PC-3 (cell line): ENCODE data around the gene ZNRF2. TPM values are rescaled to one million over a fixed set of nuclear protein-coding genes. Genes with fewer than 3 reads are reported as not detected.

Experiments used
- ATAC-seq: fragments of 200-7000 bp; cut with Tn5 transposase; 2 replicates; pipeline ENCODE4 v1.9.1; 2020; ENCODE audit warnings: mild to moderate bottlenecking, moderate library complexity
- BruUV-seq: library from RNA; stranded (reverse); fragments of 400-500 nt; replicated peaks from 2 replicates; lab custom pipeline; 2021; lab: Mats Ljungman, UMichigan
- CTCF ChIA-PET: fragments of 300-600 bp; sonication (Branson Sonifier 250); formaldehyde crosslinking; loops from one replicate; lab custom pipeline; 2022; ENCODE audit warnings: antibody characterized with exemption; lab: Charles Lee
- POLR2A ChIA-PET: fragments of 300-600 bp; sonication (Branson Sonifier 250); formaldehyde crosslinking; loops from one replicate; lab custom pipeline; 2022; ENCODE audit warnings: antibody characterized with exemption; ENCODE audit not compliant: unreplicated experiment; lab: Charles Lee
- DNase-seq: peaks from one replicate; pipeline ENCODE4 v3.0.0-alpha.2; 2015
- H2AFZ ChIP-seq: fragments of 300-600 bp; sonication (generic); 2 replicates; pipeline ENCODE4 v1.6.0; 2016; ENCODE audit warnings: antibody characterized with exemption, low read length
- H3F3A ChIP-seq: fragments of 300-600 bp; sonication (generic); one replicate; pipeline ENCODE4 v1.6.0; 2017; ENCODE audit warnings: antibody characterized with exemption, low read length, control low read depth, mild to moderate bottlenecking; ENCODE audit not compliant: unreplicated experiment
- H3K27ac ChIP-seq: fragments of 300-600 bp; sonication (generic); 2 replicates; pipeline ENCODE4 v1.5.1; 2016; ENCODE audit warnings: mild to moderate bottlenecking, low read length
- H3K27me3 ChIP-seq: fragments of 300-600 bp; sonication (generic); 2 replicates; pipeline ENCODE4 v1.6.1; 2016; ENCODE audit warnings: low read length, mixed read lengths
- H3K36me3 ChIP-seq: fragments of 300-600 bp; sonication (generic); 2 replicates; pipeline ENCODE4 v1.6.1; 2016; ENCODE audit warnings: low read depth, mixed run types, low read length, mixed read lengths
- H3K4me1 ChIP-seq: fragments of 300-600 bp; sonication (generic); 2 replicates; pipeline ENCODE4 v1.5.1; 2016; ENCODE audit warnings: low read length; ENCODE audit not compliant: insufficient read depth
- H3K4me2 ChIP-seq: fragments of 300-600 bp; sonication (generic); 2 replicates; pipeline ENCODE4 v1.6.0; 2016; ENCODE audit warnings: low read length
- H3K4me3 ChIP-seq: fragments of 300-600 bp; sonication (generic); 2 replicates; pipeline ENCODE4 v1.5.1; 2016; ENCODE audit warnings: mild to moderate bottlenecking, low read length, mixed read lengths
- H3K79me2 ChIP-seq: fragments of 300-600 bp; sonication (generic); 2 replicates; pipeline ENCODE4 v1.6.1; 2017; ENCODE audit warnings: low read length, mixed read lengths
- H3K9ac ChIP-seq: fragments of 300-600 bp; sonication (generic); 2 replicates; pipeline ENCODE4 v1.6.0; 2016; ENCODE audit warnings: mild to moderate bottlenecking, low read length
- H3K9me2 ChIP-seq: fragments of 300-600 bp; sonication (generic); replicated peaks from 2 replicates; pipeline ENCODE4 v1.6.1; 2016; ENCODE audit warnings: mixed run types, low read length, mixed read lengths
- H3K9me3 ChIP-seq: fragments of 300-600 bp; sonication (generic); 2 replicates; pipeline ENCODE4 v1.6.1; 2016; ENCODE audit warnings: low read length, mixed read lengths
- H4K20me1 ChIP-seq: fragments of 300-600 bp; sonication (generic); 2 replicates; pipeline ENCODE4 v1.6.1; 2016; ENCODE audit warnings: low read length, mixed read lengths
- EZH2 ChIP-seq: fragments of 300-600 bp; sonication (generic); IDR thresholded peaks from one replicate; pipeline ENCODE4 v1.6.1; 2017; ENCODE audit warnings: antibody characterized with exemption, mild to moderate bottlenecking, low read length; ENCODE audit not compliant: unreplicated experiment
- EZH2phosphoT487 ChIP-seq: fragments of 300-600 bp; sonication (generic); IDR thresholded peaks from 2 replicates; pipeline ENCODE4 v1.6.1; 2018; ENCODE audit warnings: mild to moderate bottlenecking, antibody characterized with exemption, low read length, borderline replicate concordance
- intact Hi-C: fragments of 100-400 bp; cut with micrococcal nuclease; formaldehyde crosslinking; loops from 2 replicates; pipeline ENCODE4 v1.9.0; 2023
- total RNA-seq: library from RNA; depleted of rRNA; stranded (reverse); fragments of >200 nt; gene quantifications from 2 replicates; pipeline ENCODE4 v1.2.3, GENCODE V29; 2014
- TF ChIP-seq, protein P1 (sequence below): fragments of 300-600 bp; sonication (generic); conservative IDR thresholded peaks from 2 replicates; pipeline ENCODE4 v1.5.1; 2017; ENCODE audit warnings: antibody characterized with exemption, low read depth, mild to moderate bottlenecking, low read length

Gene ZNRF2
- total RNA-seq, 1 experiment from 2014 or later, result 13.1 TPM

GRCh38 chr7:30347226-30348082 lies 63.1 kb downstream of the ZNRF2 start:
- intact Hi-C loops, result loop anchor here (1.0 to 2.0 kb wide), 3 partner anchors 17 to 63 kb away; partner anchors contain the start of gene ZNRF2
- H3K27ac ChIP-seq, result peak overlapping the region; percentile 81
- POLR2A ChIA-PET, result no interaction called here

DNA sequence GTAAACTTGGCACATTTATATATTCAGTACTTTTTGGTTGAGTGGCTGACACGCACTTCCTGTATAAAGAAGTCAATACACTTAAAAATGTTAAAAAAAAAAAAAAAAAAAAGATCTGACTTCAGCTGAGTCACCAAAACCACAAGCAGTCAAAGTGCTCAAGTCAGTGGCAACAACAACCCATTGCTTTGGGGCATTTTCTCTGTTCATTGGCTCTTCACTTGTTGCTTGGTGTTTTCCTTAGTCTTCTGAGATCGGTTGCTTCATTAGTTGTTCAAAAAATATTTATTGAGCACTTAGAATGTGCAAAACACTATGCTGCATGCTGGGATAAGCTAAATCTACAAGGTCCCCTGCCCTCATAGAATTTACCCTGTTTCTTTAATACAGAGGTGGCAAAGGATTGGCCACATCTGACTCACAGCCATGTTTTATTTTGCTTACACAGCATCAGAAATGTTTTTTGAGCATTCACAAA lies 63.7 kb downstream of the ZNRF2 start:
- BruUV-seq, result no TSS peak
- intact Hi-C loops, result loop anchor here (1.0 to 2.0 kb wide), 3 partner anchors 17 to 64 kb away; partner anchors contain the start of gene ZNRF2
- H3K4me3 ChIP-seq, result peak overlapping the region; percentile 54
- H3K79me2 ChIP-seq, result peaks cover 57% of the 10 kb centered on the region
- no peaks in the 10 kb centered on the region for H4K20me1 ChIP-seq
- peaks cover 37% of the 10 kb centered on the region for H3K4me1 ChIP-seq
- H3K27me3 ChIP-seq, result no peaks in the 10 kb centered on the region
- DNase-seq, result peak; percentile 80
- peak overlapping the region; percentile 81 for H3K27ac ChIP-seq
- CTCF ChIA-PET, result no interaction called here
- ATAC-seq, result peak; percentile 85
- peak overlapping the region; percentile 13; the same call in 1 of the 2 replicates for H2AFZ ChIP-seq
- H3K9me2 ChIP-seq, result no peaks in the 10 kb centered on the region
- H3K9me3 ChIP-seq, result no peaks in the 10 kb centered on the region
- TF ChIP-seq, protein P1, sequence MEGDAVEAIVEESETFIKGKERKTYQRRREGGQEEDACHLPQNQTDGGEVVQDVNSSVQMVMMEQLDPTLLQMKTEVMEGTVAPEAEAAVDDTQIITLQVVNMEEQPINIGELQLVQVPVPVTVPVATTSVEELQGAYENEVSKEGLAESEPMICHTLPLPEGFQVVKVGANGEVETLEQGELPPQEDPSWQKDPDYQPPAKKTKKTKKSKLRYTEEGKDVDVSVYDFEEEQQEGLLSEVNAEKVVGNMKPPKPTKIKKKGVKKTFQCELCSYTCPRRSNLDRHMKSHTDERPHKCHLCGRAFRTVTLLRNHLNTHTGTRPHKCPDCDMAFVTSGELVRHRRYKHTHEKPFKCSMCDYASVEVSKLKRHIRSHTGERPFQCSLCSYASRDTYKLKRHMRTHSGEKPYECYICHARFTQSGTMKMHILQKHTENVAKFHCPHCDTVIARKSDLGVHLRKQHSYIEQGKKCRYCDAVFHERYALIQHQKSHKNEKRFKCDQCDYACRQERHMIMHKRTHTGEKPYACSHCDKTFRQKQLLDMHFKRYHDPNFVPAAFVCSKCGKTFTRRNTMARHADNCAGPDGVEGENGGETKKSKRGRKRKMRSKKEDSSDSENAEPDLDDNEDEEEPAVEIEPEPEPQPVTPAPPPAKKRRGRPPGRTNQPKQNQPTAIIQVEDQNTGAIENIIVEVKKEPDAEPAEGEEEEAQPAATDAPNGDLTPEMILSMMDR, result no peak
- TF ChIP-seq EZH2, result no peak
- no peak for TF ChIP-seq EZH2phosphoT487
- H3K36me3 ChIP-seq, result no peaks in the 10 kb centered on the region
- POLR2A ChIA-PET, result interaction anchor here (0.6 kb wide), 1 partner anchor 1235 kb away, joined by 16 read pairs; no protein-coding TSS in a partner anchor
- no peaks in the 10 kb centered on the region for H3F3A ChIP-seq
- peak overlapping the region; percentile 41 for H3K9ac ChIP-seq
- peak overlapping the region; percentile 88 for H3K4me2 ChIP-seq

More at GRCh38 chr7:30347226-30348082, 63.1 kb downstream of the ZNRF2 start:
- Histone ChIP-seq H3K9me3 (no peaks in the 10 kb centered on the region), H3K4me1 (peaks cover 37% of the 10 kb centered on the region), H3F3A (no peaks in the 10 kb centered on the region), H3K36me3 (no peaks in the 10 kb centered on the region), H3K79me2 (peaks cover 64% of the 10 kb centered on the region), H2AFZ (no peak overlapping the region), H4K20me1 (no peaks in the 10 kb centered on the region), H3K27me3 (no peaks in the 10 kb centered on the region), H3K9me2 (no peaks in the 10 kb centered on the region), H3K9ac (peak overlapping the region; percentile 41), H3K4me3 (0 out of 2 replicates have a peak overlapping the region, but pooled peaks have one; percentile 7), H3K4me2 (peak overlapping the region; percentile 88)
- no TSS peak for BruUV-seq
- TF ChIP-seq EZH2, result no peak
- TF ChIP-seq, protein P1, result no peak
- no peak for TF ChIP-seq EZH2phosphoT487
- ATAC-seq (peak; percentile 39), DNase-seq (no peak)
- CTCF ChIA-PET, result no interaction called here
